ENCODE measurements around the gene MDH2.

GRCh38 chr7:76077435-76077834, 29.5 kb downstream of the MDH2 start:
- TF ChIP-seq CTCF (IDR thresholded peaks at IDR 0.05; ENCODE audit: insufficient read depth, low read depth, low read length) (no peak), EZH2 (IDR thresholded peaks at IDR 0.05; ENCODE audit: insufficient read depth, low read length) (no peak)
